ENCODE data around the gene ZSWIM1. TPM values are rescaled to one million over a fixed set of nuclear protein-coding genes. Genes with fewer than 3 reads are reported as not detected.
A peak's percentile ranks its signal among the peaks of the same experiment; 100 is the strongest.

ZSWIM1 gene
- total and polyA plus RNA-seq, 7 experiments from 2014 or later: 3.2 to 16.0 (median 9.8) TPM

GRCh38 chr20:45860560-45861220 is 20.3 kb upstream of the ZSWIM1 start:
- no peaks in the 10 kb centered on the region for H3K27me3 ChIP-seq (ENCODE audit: control insufficient read depth in 2 of 2, insufficient read depth in 2 of 2, low read length in 2 of 2)
- Mint-ChIP-seq H3K27ac (peak overlapping the region in 1 of 9 donors; percentile 32), H3K27me3 (no peaks in the 10 kb centered on the region), H3K4me1 (peaks cover 16 to 50% (median 47%) of the 10 kb centered on the region in 7 donors), H3K36me3 (peaks cover 0 to 19% (median 11%) of the 10 kb centered on the region in 5 donors), H3K4me3 (no peak overlapping the region), H3K9me3 (peaks cover 0 to 3% (median 0%) of the 10 kb centered on the region in 11 donors)
- H3K9me3 ChIP-seq (ENCODE audit: control insufficient read depth in 2 of 3, low read length in 3 of 3): no peaks in the 10 kb centered on the region
- no peak overlapping the region for H3K27ac ChIP-seq (ENCODE audit: low read depth, low read length)
- intact Hi-C loops (cut with micrococcal nuclease): no loop called here
- DNase-seq (no peak), ATAC-seq (no peak)
- peaks cover 0 to 5% (median 0%) of the 10 kb centered on the region in 3 experiments for H3K36me3 ChIP-seq (ENCODE audit: control insufficient read depth in 2 of 3, insufficient read depth in 3 of 3, low read length in 3 of 3)
- H3K4me1 ChIP-seq (ENCODE audit: control insufficient read depth in 2 of 2, insufficient read depth in 2 of 2, low read length in 2 of 2): peaks cover 14 to 15% of the 10 kb centered on the region in 2 donors
- ChIA-PET CTCF (no interaction called here), POLR2A (interaction anchor here (1.1 to 5.3 kb wide), 2 partner anchors 22 to 75 kb away, joined by 4 to 64 read pairs; partner anchors contain the start of gene ZSWIM1)
- no peak overlapping the region for H3K4me3 ChIP-seq (ENCODE audit: low read length)

GRCh38 chr20:45861221-45862075 is 19.6 kb upstream of the ZSWIM1 start:
- no peak overlapping the region for H3K27ac Mint-ChIP-seq
- H3K4me3 Mint-ChIP-seq: no peak overlapping the region

GRCh38 chr20:45863543-45864470 is 17.2 kb upstream of the ZSWIM1 start:
- no peaks in the 10 kb centered on the region for H3K27me3 Mint-ChIP-seq
- ChIA-PET CTCF (no interaction called here), POLR2A (interaction anchor here (0.8 kb wide), 1 partner anchor 26 kb away, joined by 4 read pairs; no protein-coding TSS in a partner anchor)
- intact Hi-C loops (cut with micrococcal nuclease): no loop called here
- no peak overlapping the region for H3K27ac ChIP-seq (ENCODE audit: low read depth, low read length)
- H3K4me1 Mint-ChIP-seq: peaks cover 5 to 26% (median 17%) of the 10 kb centered on the region in 7 donors
- H3K9me3 Mint-ChIP-seq: no peaks in the 10 kb centered on the region
- no peaks in the 10 kb centered on the region for H3K36me3 ChIP-seq (ENCODE audit: control insufficient read depth in 2 of 3, insufficient read depth in 3 of 3, low read length in 3 of 3)
- ATAC-seq (no peak), DNase-seq (no peak)
- H3K4me1 ChIP-seq (ENCODE audit: control insufficient read depth in 2 of 2, insufficient read depth in 2 of 2, low read length in 2 of 2): no peaks in the 10 kb centered on the region
- H3K4me3 ChIP-seq (ENCODE audit: low read length): no peak overlapping the region
- no peak overlapping the region for H3K4me3 Mint-ChIP-seq
- peak overlapping the region in 1 of 9 donors; percentile 59 for H3K27ac Mint-ChIP-seq
- no peaks in the 10 kb centered on the region for H3K27me3 ChIP-seq (ENCODE audit: control insufficient read depth in 2 of 2, insufficient read depth in 2 of 2, low read length in 2 of 2)
- peaks cover 0 to 22% (median 13%) of the 10 kb centered on the region in 5 donors for H3K36me3 Mint-ChIP-seq
- H3K9me3 ChIP-seq (ENCODE audit: control insufficient read depth in 2 of 3, low read length in 3 of 3): no peaks in the 10 kb centered on the region

More at GRCh38 chr20:45861221-45862075, 19.6 kb upstream of the ZSWIM1 start:
- intact Hi-C loops (cut with micrococcal nuclease): no loop called here
- no peaks in the 10 kb centered on the region for H3K27me3 ChIP-seq (ENCODE audit: control insufficient read depth in 2 of 2, insufficient read depth in 2 of 2, low read length in 2 of 2)
- H3K9me3 ChIP-seq (ENCODE audit: control insufficient read depth in 2 of 3, low read length in 3 of 3): no peaks in the 10 kb centered on the region
- peaks cover 0 to 3% (median 0%) of the 10 kb centered on the region in 11 donors for H3K9me3 Mint-ChIP-seq
- ChIA-PET POLR2A (interaction anchor here (1.1 kb wide), 1 partner anchor 74 kb away, joined by 4 read pairs; no protein-coding TSS in a partner anchor), CTCF (no interaction called here)
- ATAC-seq: no peak
- H3K36me3 ChIP-seq (ENCODE audit: control insufficient read depth in 2 of 3, insufficient read depth in 3 of 3, low read length in 3 of 3): peaks cover 0 to 5% (median 0%) of the 10 kb centered on the region in 3 experiments
- H3K4me3 ChIP-seq (ENCODE audit: low read length): no peak overlapping the region
- H3K27me3 Mint-ChIP-seq: no peaks in the 10 kb centered on the region
- H3K27ac ChIP-seq (ENCODE audit: low read depth, low read length): no peak overlapping the region
- no peak for DNase-seq
- H3K4me1 ChIP-seq (ENCODE audit: control insufficient read depth in 2 of 2, insufficient read depth in 2 of 2, low read length in 2 of 2): peaks cover 7 to 8% of the 10 kb centered on the region in 2 donors
- H3K36me3 Mint-ChIP-seq: peaks cover 0 to 19% (median 11%) of the 10 kb centered on the region in 5 donors
- peaks cover 15 to 44% (median 40%) of the 10 kb centered on the region in 7 donors for H3K4me1 Mint-ChIP-seq

- Mint-ChIP-seq H3K4me3 (no peak overlapping the region), H3K36me3 (peaks cover 0 to 7% (median 3%) of the 10 kb centered on the region in 5 donors), H3K27me3 (no peaks in the 10 kb centered on the region), H3K9me3 (no peaks in the 10 kb centered on the region), H3K27ac (peak overlapping the region in 1 of 9 donors; percentile 51), H3K4me1 (peaks cover 0 to 9% (median 2%) of the 10 kb centered on the region in 7 donors)
- no peaks in the 10 kb centered on the region for H3K4me1 ChIP-seq (ENCODE audit: control insufficient read depth in 2 of 2, insufficient read depth in 2 of 2, low read length in 2 of 2)
- DNase-seq: no peak
- POLR2A ChIA-PET: interaction anchor here (2.7 kb wide), 1 partner anchor 9 kb away, joined by 8 read pairs; the partner anchor contains the start of genes ACOT8 and ZSWIM3
- CTCF ChIA-PET: no interaction called here
- H3K36me3 ChIP-seq (ENCODE audit: control insufficient read depth in 2 of 3, insufficient read depth in 3 of 3, low read length in 3 of 3): no peaks in the 10 kb centered on the region
- no peaks in the 10 kb centered on the region for H3K27me3 ChIP-seq (ENCODE audit: control insufficient read depth in 2 of 2, insufficient read depth in 2 of 2, low read length in 2 of 2)
- ATAC-seq: no peak
- intact Hi-C loops (cut with micrococcal nuclease): no loop called here
- no peak overlapping the region for H3K4me3 ChIP-seq (ENCODE audit: low read length)
- no peaks in the 10 kb centered on the region for H3K9me3 ChIP-seq (ENCODE audit: control insufficient read depth in 2 of 3, low read length in 3 of 3)
- no peak overlapping the region for H3K27ac ChIP-seq (ENCODE audit: low read depth, low read length)
Measured at GRCh38 chr20:45866454-45866853, 14.6 kb upstream of the ZSWIM1 start.

- peaks cover 0 to 9% (median 2%) of the 10 kb centered on the region in 7 donors for H3K4me1 Mint-ChIP-seq
- DNase-seq (no peak), ATAC-seq (no peak)
- H3K36me3 ChIP-seq (ENCODE audit: control insufficient read depth in 2 of 3, insufficient read depth in 3 of 3, low read length in 3 of 3): no peaks in the 10 kb centered on the region
- H3K9me3 Mint-ChIP-seq: no peaks in the 10 kb centered on the region
- H3K27ac ChIP-seq (ENCODE audit: low read depth, low read length): no peak overlapping the region
- intact Hi-C loops (cut with micrococcal nuclease): no loop called here
- H3K9me3 ChIP-seq (ENCODE audit: control insufficient read depth in 2 of 3, low read length in 3 of 3): no peaks in the 10 kb centered on the region
- H3K27me3 ChIP-seq (ENCODE audit: control insufficient read depth in 2 of 2, insufficient read depth in 2 of 2, low read length in 2 of 2): no peaks in the 10 kb centered on the region
- no peak overlapping the region for H3K4me3 Mint-ChIP-seq
- no peaks in the 10 kb centered on the region for H3K4me1 ChIP-seq (ENCODE audit: control insufficient read depth in 2 of 2, insufficient read depth in 2 of 2, low read length in 2 of 2)
- H3K4me3 ChIP-seq (ENCODE audit: low read length): no peak overlapping the region
- POLR2A ChIA-PET: interaction anchor here (0.7 to 2.7 kb wide), 4 partner anchors 10 to 80 kb away, joined by 3 to 8 read pairs (median 4); partner anchors contain the start of genes ACOT8, ZSWIM1 and ZSWIM3
- H3K27me3 Mint-ChIP-seq: no peaks in the 10 kb centered on the region
- H3K27ac Mint-ChIP-seq: no peak overlapping the region
- peaks cover 0 to 11% (median 3%) of the 10 kb centered on the region in 5 donors for H3K36me3 Mint-ChIP-seq
- CTCF ChIA-PET: no interaction called here
Measured at GRCh38 chr20:45867136-45867818, 13.8 kb upstream of the ZSWIM1 start.
